HG03457 (cell line): ENCODE measurements around the gene BMI1.
A peak's percentile ranks its signal among the peaks of the same experiment; 100 is the strongest.
"Not testable (repeated sequence)": the region's sequence is repeated elsewhere in the genome, so short reads cannot be mapped to it uniquely, and the experiment has no call there.

Experiments
- ATAC-seq: cut with Tn5 transposase; IDR thresholded peaks from one replicate; pipeline ENCODE4 v1.9.1; 2021; ENCODE audit warnings: moderate number of reproducible peaks; ENCODE audit not compliant: unreplicated experiment

The BMI1 gene

DNA sequence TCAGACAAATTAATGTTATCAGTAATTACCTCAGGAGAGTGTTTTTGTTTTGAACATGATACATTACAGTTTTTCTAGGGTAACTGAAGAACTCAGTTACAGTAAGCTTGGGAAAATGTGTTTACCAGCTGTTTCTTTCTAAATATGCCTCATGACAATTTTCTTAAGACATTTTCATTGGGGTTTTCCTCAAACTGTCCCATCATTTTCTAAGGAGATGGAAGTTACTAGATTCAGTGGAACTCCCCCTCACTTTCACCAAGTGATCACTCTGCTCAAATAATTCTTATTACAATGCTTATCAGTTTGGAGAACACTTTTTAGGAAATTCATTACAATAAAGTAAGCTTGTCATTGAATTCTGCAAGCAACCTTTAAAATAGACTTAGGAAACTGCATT, 18.0 kb downstream of the BMI1 start:
- no peak for ATAC-seq

DNA sequence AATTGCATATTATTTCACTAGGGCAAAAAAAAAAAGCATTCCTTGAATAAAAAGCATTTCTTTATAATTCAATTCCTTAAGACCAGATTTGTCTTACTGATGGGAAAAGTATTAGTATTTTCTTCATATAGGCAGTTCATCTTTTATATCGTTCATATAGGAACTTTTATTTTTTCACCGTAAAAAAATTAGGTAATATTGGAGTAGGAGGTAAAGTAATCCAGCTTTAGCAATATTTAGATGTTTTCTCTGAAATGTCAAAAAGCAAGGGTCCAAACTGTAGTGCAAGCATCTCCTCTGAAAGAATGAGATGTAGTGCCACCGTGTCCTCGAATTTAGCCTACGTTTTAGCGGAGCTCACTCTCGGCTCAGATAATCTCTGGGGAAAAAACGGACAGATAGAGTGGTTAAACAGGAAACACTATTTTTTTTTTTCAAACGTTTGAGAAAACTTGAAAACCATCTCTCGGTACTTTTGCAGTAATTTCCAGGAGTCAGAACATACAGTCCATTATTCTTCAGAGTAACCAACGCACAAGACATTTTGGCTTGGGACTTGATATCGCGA, 18.9 kb downstream of the BMI1 start:
- ATAC-seq, result no peak

DNA sequence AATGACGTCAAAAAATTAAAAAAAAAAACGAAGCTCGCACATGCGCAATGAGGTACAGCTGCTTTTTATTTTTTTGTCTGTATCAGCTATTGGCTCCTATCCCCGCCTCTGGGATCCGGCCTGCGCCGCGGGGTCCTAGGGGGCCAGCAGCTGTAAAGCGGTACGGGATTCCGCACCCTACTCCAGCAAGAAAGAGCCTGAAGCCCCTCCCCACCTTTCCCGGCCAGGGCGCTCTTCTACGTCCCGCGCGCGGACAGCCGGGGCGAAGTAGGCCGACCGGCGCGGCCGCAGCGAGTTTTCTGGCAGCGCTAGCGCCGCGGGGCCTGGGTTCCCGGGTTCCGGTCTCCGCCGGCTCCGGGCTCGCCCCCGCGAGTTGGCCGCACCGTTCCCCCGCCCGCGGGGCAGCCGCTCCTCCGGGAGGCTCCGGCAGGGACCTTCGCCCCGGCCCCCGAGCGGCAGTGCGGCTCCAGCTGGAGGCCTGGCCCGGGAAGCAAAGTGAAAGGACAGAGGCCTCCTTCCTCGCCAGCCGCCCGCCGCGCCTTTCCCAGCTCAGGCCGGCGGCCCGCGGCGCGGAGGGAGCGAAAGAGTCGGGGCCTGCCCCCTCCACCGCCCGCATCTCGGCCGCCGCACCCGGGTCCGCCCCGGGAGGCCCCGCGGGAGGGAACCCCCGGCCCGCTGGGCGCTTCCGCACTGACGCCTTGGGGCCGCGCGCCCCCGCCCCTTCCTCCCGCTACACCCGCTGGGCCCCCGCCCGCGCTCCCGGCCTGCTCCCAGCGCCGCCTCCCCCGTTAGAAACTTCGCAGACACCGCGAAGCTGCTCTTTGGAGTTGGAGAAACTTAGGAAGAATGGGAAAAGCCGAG, 19.7 kb downstream of the BMI1 start:
- ATAC-seq, result peak; percentile 40

DNA sequence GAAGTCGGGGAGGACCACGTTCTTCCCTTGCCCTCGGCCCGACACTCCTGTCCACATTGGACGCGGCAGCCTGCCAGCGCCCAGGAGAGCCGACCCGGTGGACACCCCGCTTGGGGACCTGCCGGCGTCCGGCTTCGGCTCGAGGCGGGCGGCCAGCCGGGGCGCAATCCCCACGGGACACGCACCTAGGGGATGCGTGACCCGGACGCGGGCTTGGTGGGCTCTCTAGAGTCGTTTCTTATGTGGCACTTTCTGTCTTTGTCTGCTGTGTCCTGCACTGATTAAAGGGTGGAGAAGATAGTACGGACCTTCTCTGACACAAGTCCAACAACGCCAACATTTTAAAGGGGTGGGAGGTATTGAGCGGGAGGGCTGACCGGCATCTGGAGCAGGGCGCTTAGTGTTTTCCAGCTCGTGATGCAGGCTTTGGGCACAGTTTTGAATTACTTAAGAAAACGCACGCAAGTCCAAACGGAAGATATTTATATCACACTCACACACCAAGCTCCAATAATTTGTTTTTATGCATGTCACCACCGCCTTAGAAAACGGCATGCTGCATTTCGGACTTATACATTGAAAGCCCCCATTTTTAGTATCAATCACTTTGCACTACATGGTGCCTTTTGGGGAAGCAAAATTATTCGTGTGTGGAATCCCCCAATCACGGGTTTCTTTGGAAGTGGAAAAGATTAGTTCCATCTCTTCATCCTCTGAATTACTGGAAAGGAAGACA, 20.5 kb downstream of the BMI1 start:
- ATAC-seq, result peak; percentile 21

DNA sequence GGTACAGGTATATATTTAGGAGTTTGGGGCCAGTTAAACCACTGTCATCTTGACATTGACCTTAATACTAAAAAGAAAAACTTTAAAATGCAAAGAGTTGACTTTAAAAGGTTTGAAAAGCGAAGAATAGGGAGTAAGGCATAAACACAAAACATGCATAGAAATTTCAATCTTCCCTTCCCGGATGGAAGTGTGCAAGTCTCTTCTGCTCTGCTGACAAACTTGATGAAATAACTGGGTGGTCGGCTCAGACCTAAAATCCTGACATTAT, 21.0 kb downstream of the BMI1 start:
- no peak for ATAC-seq

DNA sequence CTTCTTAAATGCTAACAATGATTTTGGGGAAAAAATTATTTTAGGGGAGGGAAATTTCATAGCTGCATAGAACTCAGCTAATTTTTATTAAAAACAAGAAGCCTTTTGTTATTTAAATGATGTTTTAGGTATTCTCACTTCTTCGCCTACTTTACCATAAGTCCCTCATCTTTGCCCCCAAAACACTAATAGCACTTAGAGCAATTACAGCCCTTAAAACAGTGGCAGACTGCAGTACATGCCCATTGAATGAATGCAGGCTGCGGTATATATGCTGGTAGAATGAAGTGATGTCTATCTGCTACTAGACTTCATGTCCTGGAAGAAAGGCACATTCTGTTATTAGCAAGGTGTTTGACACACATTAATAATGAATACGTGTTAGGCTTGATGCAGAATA, 21.5 kb downstream of the BMI1 start:
- ATAC-seq, result no peak

DNA sequence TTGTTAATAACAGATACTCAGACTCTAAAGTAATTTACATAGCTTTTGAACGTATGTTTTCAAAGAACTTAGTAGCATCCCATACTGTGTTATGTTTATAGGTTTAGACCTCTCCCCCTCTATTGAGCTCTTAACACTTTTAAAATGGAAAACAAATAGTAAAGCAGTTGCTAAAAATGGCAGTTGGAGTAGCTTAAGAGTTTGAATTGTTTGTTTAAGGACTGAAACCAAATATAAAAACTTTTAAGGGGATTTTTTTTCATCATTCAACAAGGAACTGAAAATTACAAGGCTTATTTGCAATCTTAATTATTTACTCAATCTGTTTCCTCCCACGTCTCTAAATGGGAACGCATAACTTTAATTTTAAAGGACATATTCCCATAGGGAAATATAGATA, 22.8 kb downstream of the BMI1 start:
- ATAC-seq, result no peak

DNA sequence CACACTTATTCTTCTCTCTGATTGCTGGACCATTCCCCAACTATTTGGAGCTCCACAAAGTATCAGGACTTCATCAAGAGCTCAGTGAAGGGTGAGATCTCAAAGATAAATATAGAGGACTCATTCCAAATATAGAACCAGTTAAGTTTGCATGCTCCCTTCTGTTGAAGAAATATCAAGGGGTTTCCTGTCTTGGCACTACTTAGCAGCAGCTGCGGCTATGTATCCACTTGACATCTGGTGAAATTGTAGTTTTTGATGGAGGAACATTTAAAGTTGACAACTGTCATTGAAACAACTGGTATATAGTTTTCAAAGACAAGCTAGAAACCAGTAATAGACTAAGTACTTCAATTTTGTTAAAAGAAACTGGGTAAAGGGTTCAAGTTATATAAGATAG, 23.4 kb downstream of the BMI1 start:
- ATAC-seq, result no peak

DNA sequence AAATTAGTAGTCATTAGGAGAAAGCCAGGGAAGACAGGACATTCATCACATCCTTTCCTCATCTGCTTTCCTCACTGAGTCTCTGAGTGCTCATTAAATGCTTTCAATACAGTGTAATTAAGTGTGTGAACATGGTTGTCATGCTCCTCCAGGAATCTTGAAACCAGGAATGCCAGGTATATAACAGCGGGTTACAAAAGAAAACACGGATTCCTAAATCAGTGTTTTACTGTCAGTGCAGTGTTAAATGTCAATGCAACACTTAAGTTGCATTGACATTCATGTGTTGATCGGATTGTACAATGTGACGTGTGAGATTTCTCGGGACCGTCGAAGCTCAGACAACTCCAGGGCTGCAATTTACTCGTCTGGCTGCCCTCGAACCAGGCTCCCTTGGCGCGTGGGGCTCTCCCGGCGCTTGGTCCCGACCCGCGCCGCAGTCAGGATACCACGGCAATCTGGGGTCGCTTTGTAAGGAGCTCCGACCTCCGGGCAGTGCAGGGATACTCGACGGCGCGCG, 23.9 kb downstream of the BMI1 start:
- ATAC-seq, result no peak

DNA sequence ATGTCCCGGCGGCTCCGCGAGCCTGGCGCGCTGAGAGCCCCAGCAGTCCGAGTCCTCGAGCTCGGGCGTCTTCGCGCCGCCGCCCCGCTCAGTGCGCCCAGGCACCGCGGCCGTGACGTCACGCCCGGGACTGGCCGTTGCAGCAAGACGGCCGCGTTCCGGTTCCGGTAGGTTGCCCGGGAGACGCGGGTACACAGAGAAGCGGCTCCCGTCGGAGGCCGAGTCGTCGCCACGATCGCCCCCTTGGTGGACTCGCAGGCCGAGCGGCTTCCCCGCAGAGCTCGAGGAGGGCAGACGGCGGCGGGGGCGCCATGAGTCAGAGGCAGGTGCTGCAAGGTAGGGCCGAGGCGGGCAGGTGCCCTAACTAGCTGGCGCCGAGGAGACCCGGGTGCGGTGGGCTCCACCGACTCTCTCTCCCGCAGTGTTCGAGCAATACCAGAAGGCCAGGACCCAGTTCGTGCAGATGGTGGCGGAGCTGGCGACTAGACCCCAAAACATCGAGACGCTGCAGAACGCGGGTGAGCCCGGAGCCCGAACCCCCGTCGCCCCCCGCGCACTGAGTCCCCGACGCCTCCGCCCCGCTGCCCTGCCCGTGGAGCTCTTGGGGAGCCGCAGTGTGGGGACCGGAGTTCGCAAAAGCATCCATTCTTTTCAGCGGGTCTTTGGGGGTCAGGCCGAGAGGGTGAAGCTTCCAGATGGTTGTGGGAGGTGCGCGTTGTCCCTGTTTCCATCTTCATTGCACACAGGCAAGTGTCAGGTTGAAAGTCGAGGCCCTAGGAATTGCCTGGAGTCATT, 24.6 kb downstream of the BMI1 start, which contains the start of gene SPAG6:
Gene SPAG6, plus strand, starts transcription at position 196 of the 795 bp plus-strand sequence. Its CDS starts 116 bp downstream, at position 312.
- ATAC-seq, result no peak

DNA sequence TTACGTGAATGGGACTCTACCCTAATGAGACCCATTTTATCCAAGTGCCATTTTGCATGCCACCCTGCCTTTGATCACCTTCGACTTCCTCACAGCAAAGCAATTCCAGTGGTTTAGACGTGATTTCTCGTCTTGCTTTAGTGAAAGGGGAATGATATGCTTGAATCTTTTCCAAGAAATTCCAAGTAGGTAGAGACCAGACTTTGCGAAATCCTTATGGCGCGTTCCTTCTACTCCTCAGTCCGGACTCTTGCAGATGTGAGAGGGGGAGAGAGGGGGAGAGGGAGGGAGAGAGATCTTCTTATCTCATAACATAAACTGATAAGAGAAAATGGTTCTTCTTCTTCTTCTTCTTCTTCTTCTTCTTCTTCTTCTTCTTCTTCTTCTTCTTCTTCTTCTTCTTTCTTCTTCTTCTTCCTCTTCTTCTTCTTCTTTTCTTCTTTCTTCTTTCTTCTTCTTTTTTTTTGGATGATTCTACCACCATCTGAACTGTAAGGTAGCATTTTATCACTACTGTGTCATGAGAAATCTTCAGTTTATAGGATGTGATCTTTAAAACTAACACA, 25.3 kb downstream of the BMI1 start:
- no peak for ATAC-seq

DNA sequence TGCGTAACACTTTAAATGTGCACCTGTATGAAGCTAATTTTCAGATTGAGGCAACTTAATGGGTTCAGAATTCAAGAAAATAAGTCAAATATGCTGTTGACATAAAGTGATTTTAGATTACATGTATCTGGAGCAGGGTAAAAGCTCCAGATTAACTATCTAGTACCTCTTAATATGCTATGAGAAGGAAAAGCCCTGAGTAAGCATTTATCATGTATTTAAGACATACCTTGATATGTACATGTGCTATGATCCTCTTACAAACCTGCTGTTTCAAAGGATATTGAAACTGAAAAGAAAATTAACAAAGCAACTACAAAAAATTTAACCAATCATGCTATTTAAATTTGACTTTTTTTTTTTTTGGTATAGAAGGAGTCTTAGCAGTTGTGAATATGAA, 28.9 kb downstream of the BMI1 start:
- ATAC-seq, result no peak

DNA sequence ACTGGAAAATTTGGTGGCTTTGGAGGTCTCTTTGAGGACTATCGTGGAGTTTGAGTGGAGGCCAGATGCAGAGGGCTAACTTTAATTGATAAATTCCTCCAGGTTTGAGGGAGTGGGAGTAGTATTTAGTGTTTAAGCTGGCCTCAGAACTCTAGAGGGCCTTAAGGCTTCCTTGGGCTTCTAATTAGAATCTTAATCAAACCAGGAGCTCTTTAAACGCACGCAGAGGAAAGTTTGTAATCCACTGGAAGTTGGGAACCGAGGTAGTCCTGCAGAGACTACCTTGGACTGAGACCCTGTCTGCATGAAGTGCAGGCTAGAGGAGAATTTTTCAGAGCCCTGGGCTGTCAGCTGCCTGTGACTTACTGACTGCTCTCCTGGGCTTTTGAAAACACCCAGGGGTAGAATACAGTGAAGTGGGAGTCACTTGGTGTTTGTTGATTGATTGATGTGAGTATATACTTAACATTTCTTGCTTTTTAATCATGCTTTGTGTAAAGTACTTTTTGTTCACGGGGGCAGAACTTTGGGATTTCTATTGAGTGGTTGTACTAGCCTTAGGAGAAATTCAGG, 30.3 kb downstream of the BMI1 start:
- no peak for ATAC-seq

DNA sequence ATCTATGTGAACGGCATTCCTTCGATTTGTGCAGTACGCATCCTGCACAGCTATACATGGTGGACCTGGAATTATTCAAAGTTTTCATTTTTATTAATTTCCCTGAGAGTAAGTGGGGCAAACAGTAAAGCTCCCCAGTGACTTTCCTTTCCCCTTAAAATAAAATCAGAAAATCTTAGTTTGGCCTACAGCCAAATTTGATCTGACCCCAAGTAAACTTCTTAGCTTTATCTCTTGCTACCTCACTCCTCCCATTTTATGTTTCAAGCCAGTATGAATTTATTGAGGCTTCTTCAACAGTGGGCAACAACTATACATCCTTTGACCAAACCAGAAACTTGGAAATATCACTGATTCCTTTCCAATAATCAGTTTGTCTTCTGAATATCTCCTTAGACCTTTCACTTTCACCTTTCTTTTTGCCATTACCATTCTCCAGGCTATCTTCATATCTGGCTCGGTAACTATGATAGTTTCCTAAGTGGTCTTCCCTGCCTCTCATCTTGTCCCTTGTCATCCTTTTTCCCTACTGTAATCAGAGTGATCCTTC, 35.5 kb downstream of the BMI1 start:
- ATAC-seq, result no peak

DNA sequence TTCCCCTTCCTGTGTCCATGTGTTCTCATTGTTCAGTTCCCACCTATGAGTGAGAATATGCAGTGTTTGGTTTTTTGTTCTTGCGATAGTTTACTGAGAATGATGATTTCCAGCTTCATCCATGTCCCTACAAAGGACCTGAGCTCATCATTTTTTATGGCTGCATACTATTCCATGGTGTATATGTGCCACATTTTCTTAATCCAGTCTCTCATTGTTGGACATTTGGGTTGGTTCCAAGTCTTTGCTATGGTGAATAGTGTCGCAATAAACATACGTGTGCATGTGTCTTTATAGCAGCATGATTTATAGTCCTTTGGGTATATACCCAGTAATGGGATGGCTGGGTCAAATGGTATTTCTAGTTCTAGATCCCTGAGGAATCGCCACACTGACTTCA, 36.9 kb downstream of the BMI1 start:
- ATAC-seq, result not testable (repeated sequence)

DNA sequence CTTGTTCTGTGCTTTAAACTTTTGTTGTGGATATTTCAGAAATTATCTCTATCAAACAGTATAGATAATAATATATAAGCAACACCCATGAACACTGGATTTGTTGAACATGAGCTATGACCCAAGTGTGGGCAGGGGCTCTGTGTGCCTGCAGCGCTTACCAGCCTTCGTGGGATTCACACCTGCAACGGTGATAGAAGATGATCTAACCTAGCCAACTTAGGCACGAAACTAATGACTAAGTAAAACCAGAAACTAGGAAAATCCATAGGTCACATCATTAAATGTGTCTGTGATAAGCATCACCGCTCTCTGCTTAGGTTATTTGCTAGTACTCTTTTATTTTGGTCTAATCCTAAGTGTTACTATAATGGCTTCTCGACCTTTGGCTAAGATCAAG, 42.4 kb downstream of the BMI1 start:
- no peak for ATAC-seq

DNA sequence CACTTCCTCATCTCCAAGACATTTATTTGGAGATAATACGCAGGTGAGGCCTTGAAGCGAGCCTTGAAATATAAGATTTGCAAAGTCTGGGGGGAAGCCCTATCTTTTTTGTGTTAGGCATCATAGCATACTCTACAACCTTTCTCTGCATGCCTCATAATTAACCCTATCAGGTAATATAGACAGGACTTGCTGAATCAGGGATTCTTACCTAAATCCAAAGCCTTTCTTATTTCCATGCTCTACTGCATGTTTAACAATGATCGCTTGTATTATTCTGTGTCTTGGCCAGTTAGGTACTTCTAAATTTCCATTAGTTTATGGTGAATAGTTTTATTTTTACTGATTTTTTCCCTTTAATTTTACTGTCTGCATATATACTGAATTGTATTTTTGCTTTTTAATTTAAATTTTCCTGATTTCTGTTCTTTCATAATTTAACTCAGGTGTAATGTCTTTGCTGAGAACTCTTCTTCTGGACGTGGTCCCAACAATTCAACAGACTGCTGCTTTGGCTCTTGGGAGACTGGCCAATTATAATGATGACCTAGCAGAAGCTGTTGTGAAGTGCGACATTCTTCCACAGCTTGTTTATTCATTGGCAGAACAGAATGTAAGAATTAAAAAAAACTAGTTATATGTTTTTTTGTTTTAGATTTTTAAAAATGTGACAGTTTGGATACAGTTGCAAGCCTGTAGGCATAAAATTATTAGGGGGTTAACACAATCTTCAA, 43.7 kb downstream of the BMI1 start:
- no peak for ATAC-seq

DNA sequence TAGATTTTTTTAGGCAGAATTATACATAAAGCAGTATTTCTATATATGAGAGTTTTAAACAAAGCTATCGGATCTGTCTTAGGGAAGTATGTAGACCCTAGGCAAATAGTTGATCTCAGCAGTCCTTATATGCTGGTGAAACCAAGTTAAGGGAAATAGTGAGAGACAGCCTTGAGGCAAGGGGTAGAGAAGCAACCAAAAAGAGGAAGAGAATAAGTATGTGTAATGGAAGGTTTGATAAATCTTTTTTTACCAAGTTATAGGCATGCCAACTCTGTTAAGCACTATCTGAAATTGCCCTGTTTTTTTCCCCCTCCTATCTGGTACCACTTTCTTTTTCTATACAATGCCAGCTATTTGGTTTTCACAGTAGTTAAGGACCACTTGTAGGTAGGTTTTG, 44.3 kb downstream of the BMI1 start:
- peak; percentile 52 for ATAC-seq

DNA sequence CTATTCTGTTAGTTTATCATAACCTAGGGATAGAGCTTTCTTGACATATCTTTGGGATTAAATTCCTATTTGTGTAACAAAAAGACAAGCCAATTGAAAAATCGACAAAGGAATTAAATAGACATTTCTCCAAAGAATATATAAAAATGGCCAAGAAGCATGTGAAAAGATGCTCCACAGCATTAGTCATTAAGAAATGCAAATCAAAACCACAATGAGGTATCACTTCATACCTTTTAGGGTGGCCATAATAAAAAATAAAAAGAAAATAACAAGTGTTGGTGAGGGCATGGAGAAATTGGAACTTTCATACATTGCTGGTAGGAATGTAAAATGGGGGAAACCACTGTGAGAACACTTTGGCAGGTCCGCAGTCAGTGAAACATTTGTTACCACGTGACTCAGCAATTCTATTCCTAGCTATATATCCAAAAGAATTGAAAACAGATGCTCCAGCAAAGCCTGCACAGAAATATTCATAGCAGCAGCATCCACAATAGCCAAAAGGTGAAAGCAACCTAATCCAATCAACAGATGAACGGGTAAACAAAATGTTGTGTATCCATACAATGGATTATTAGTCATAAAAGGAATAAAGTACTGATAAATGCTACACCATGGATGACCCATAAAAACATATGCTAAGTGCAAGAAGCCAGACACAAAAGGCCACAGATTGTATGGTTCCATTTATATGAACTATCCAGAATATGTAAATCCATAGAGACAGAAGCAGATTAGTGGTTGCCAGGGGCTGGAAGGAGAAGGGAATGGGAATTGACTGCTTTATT, 44.9 kb downstream of the BMI1 start:
- ATAC-seq, result peak; percentile 23
